ENCODE results near the gene ACOT13. TPM values are rescaled to one million over a fixed set of nuclear protein-coding genes. Genes with fewer than 3 reads are reported as not detected.

The ACOT13 gene
- total and polyA plus RNA-seq, 4 experiments from 2014 or later: 11.1 to 19.3 (median 14.9) TPM

GRCh38 chr6:24699521-24700359 is 32.9 kb downstream of the ACOT13 start:
- no peak overlapping the region for H3K4me3 Mint-ChIP-seq
- no peaks in the 10 kb centered on the region for H3K27me3 ChIP-seq (ENCODE audit: insufficient read depth, low read length)
- no peaks in the 10 kb centered on the region for H3K9me3 Mint-ChIP-seq
- H3K27ac ChIP-seq (ENCODE audit: low read depth, low read length): no peak overlapping the region
- no peak overlapping the region for H3K4me3 ChIP-seq (ENCODE audit: low read length in 2 of 2)
- H3K9me3 ChIP-seq (ENCODE audit: control insufficient read depth in 1 of 2, low read length in 2 of 2): no peaks in the 10 kb centered on the region
- peaks cover 22% of the 10 kb centered on the region for H3K36me3 ChIP-seq (ENCODE audit: insufficient read depth, low read length)
- H3K27ac Mint-ChIP-seq: peak overlapping the region in 5 of 7 donors; percentile 19 to 82 (median 43)
- no peak for DNase-seq
- CTCF ChIA-PET (ENCODE audit: partially characterized antibody): interaction anchor here (1.1 to 13.2 kb wide), 2 partner anchors 45 to 118 kb away, joined by 3 to 185 read pairs; no protein-coding TSS in a partner anchor
- H3K27me3 Mint-ChIP-seq: no peaks in the 10 kb centered on the region
- peaks cover 5 to 23% (median 13%) of the 10 kb centered on the region in 4 donors for H3K4me1 Mint-ChIP-seq
- intact Hi-C loops (cut with micrococcal nuclease): loop anchor here (5.0 to 10.0 kb wide), 3 partner anchors 32 to 318 kb away; partner anchors contain the start of genes ACOT13, ALDH5A1 and TDP2
- no peaks in the 10 kb centered on the region for H3K4me1 ChIP-seq (ENCODE audit: insufficient read depth, low read length)
- peaks cover 5 to 37% of the 10 kb centered on the region in 2 donors for H3K36me3 Mint-ChIP-seq
- POLR2A ChIA-PET (ENCODE audit: partially characterized antibody): interaction anchor here (0.7 kb wide), 1 partner anchor 189 kb away, joined by 3 read pairs; no protein-coding TSS in a partner anchor

GRCh38 chr6:24702720-24703282 is 35.9 kb downstream of the ACOT13 start:
- Histone ChIP-seq H3K36me3 (ENCODE audit: insufficient read depth, low read length) (peaks cover 49% of the 10 kb centered on the region), H3K4me1 (ENCODE audit: insufficient read depth, low read length) (no peaks in the 10 kb centered on the region), H3K27me3 (ENCODE audit: insufficient read depth, low read length) (no peaks in the 10 kb centered on the region), H3K4me3 (ENCODE audit: low read length in 2 of 2) (no peak overlapping the region), H3K9me3 (ENCODE audit: control insufficient read depth in 1 of 2, low read length in 2 of 2) (no peaks in the 10 kb centered on the region), H3K27ac (ENCODE audit: low read depth, low read length) (no peak overlapping the region)
- no peak for DNase-seq
- ChIA-PET POLR2A (ENCODE audit: partially characterized antibody) (interaction anchor here (1.5 to 5.0 kb wide), 2 partner anchors 12 to 16 kb away, joined by 5 to 24 read pairs; partner anchors contain the start of gene C6orf62), CTCF (ENCODE audit: partially characterized antibody) (interaction anchor here (0.8 to 13.2 kb wide), 2 partner anchors 8 to 121 kb away, joined by 3 to 185 read pairs; no protein-coding TSS in a partner anchor)
- intact Hi-C loops (cut with micrococcal nuclease): loop anchor here (2.0 to 5.0 kb wide), 2 partner anchors 14 to 36 kb away; partner anchors contain the start of genes ACOT13 and TDP2
- H3K4me1 Mint-ChIP-seq: peaks cover 6 to 31% (median 16%) of the 10 kb centered on the region in 4 donors
- peaks cover 31 to 64% of the 10 kb centered on the region in 2 donors for H3K36me3 Mint-ChIP-seq
- no peak overlapping the region for H3K4me3 Mint-ChIP-seq
- H3K9me3 Mint-ChIP-seq: no peaks in the 10 kb centered on the region
- H3K27ac Mint-ChIP-seq: peak overlapping the region; percentile 24 to 87 (median 53)
- no peaks in the 10 kb centered on the region for H3K27me3 Mint-ChIP-seq

GRCh38 chr6:24704468-24704867 is 37.6 kb downstream of the ACOT13 start:
- intact Hi-C loops (cut with micrococcal nuclease): loop anchor here (5.0 kb wide), 1 partner anchor 37 kb away; the partner anchor contains the start of genes ACOT13 and TDP2
- ChIA-PET CTCF (ENCODE audit: partially characterized antibody) (interaction anchor here (1.5 to 13.2 kb wide), 2 partner anchors 14 to 123 kb away, joined by 5 to 185 read pairs; partner anchors contain the start of gene C6orf62), POLR2A (ENCODE audit: partially characterized antibody) (interaction anchor here (1.0 to 5.0 kb wide), 4 partner anchors 14 to 123 kb away, joined by 3 to 24 read pairs (median 4); partner anchors contain the start of genes ACOT13, C6orf62 and TDP2)
- no peak overlapping the region for H3K27ac ChIP-seq (ENCODE audit: low read depth, low read length)
- H3K27me3 Mint-ChIP-seq: no peaks in the 10 kb centered on the region
- H3K4me3 ChIP-seq (ENCODE audit: low read length in 2 of 2): no peak overlapping the region
- H3K4me1 Mint-ChIP-seq: peaks cover 10 to 35% (median 19%) of the 10 kb centered on the region in 4 donors
- H3K9me3 ChIP-seq (ENCODE audit: control insufficient read depth in 1 of 2, low read length in 2 of 2): no peaks in the 10 kb centered on the region
- H3K4me1 ChIP-seq (ENCODE audit: insufficient read depth, low read length): no peaks in the 10 kb centered on the region
- no peak for DNase-seq
- peaks cover 38 to 76% of the 10 kb centered on the region in 2 donors for H3K36me3 Mint-ChIP-seq
- H3K27ac Mint-ChIP-seq: peak overlapping the region in 2 of 7 donors; percentile 57
- H3K4me3 Mint-ChIP-seq: no peak overlapping the region
- peaks cover 66% of the 10 kb centered on the region for H3K36me3 ChIP-seq (ENCODE audit: insufficient read depth, low read length)
- no peaks in the 10 kb centered on the region for H3K27me3 ChIP-seq (ENCODE audit: insufficient read depth, low read length)
- H3K9me3 Mint-ChIP-seq: no peaks in the 10 kb centered on the region

- Mint-ChIP-seq H3K4me3 (no peak overlapping the region), H3K36me3 (peaks cover 60 to 85% of the 10 kb centered on the region in 2 donors), H3K9me3 (peaks cover 0 to 3% (median 0%) of the 10 kb centered on the region in 8 donors), H3K4me1 (peaks cover 25 to 49% (median 37%) of the 10 kb centered on the region in 4 donors), H3K27ac (peak overlapping the region in 3 of 7 donors; percentile 42 to 65 (median 57)), H3K27me3 (no peaks in the 10 kb centered on the region)
- H3K27me3 ChIP-seq (ENCODE audit: insufficient read depth, low read length): no peaks in the 10 kb centered on the region
- peaks cover 27% of the 10 kb centered on the region for H3K4me1 ChIP-seq (ENCODE audit: insufficient read depth, low read length)
- CTCF ChIA-PET (ENCODE audit: partially characterized antibody): interaction anchor here (0.9 to 1.1 kb wide), 2 partner anchors 12 to 128 kb away, joined by 3 read pairs; no protein-coding TSS in a partner anchor
- DNase-seq: no peak
- intact Hi-C loops (cut with micrococcal nuclease): no loop called here
- H3K27ac ChIP-seq (ENCODE audit: low read depth, low read length): no peak overlapping the region
- H3K36me3 ChIP-seq (ENCODE audit: insufficient read depth, low read length): peaks cover 88% of the 10 kb centered on the region
- H3K9me3 ChIP-seq (ENCODE audit: control insufficient read depth in 1 of 2, low read length in 2 of 2): no peaks in the 10 kb centered on the region
- H3K4me3 ChIP-seq (ENCODE audit: low read length in 2 of 2): no peak overlapping the region
- POLR2A ChIA-PET (ENCODE audit: partially characterized antibody): interaction anchor here (1.9 to 2.2 kb wide), 2 partner anchors 10 to 13 kb away, joined by 7 to 19 read pairs; partner anchors contain the start of gene C6orf62
These were observed 41.7 kb downstream of the ACOT13 start for GRCh38 chr6:24708612-24709011.

- intact Hi-C loops (cut with micrococcal nuclease): no loop called here
- ChIA-PET POLR2A (ENCODE audit: partially characterized antibody) (interaction anchor here (1.4 to 2.2 kb wide), 3 partner anchors 10 to 43 kb away, joined by 4 to 19 read pairs (median 7); partner anchors contain the start of genes ACOT13, C6orf62 and TDP2), CTCF (ENCODE audit: partially characterized antibody) (interaction anchor here (0.9 kb wide), 1 partner anchor 129 kb away, joined by 3 read pairs; no protein-coding TSS in a partner anchor)
- H3K36me3 ChIP-seq (ENCODE audit: insufficient read depth, low read length): peaks cover 88% of the 10 kb centered on the region
- H3K4me3 Mint-ChIP-seq: no peak overlapping the region
- no peaks in the 10 kb centered on the region for H3K27me3 Mint-ChIP-seq
- H3K27ac Mint-ChIP-seq: peak overlapping the region in 5 of 7 donors; percentile 6 to 65 (median 52)
- H3K4me1 ChIP-seq (ENCODE audit: insufficient read depth, low read length): peaks cover 32% of the 10 kb centered on the region
- peaks cover 29 to 51% (median 40%) of the 10 kb centered on the region in 4 donors for H3K4me1 Mint-ChIP-seq
- DNase-seq: no peak
- H3K4me3 ChIP-seq (ENCODE audit: low read length in 2 of 2): no peak overlapping the region
- peaks cover 0 to 3% (median 0%) of the 10 kb centered on the region in 8 donors for H3K9me3 Mint-ChIP-seq
- no peaks in the 10 kb centered on the region for H3K27me3 ChIP-seq (ENCODE audit: insufficient read depth, low read length)
- H3K9me3 ChIP-seq (ENCODE audit: control insufficient read depth in 1 of 2, low read length in 2 of 2): no peaks in the 10 kb centered on the region
- H3K36me3 Mint-ChIP-seq: peaks cover 61 to 85% of the 10 kb centered on the region in 2 donors
- H3K27ac ChIP-seq (ENCODE audit: low read depth, low read length): peak overlapping the region; percentile 14
These were observed 42.3 kb downstream of the ACOT13 start for GRCh38 chr6:24709014-24709711.

GRCh38 chr6:24710519-24711303 is 43.8 kb downstream of the ACOT13 start:
- Histone ChIP-seq H3K4me3 (ENCODE audit: low read length in 2 of 2) (no peak overlapping the region), H3K36me3 (ENCODE audit: insufficient read depth, low read length) (peaks cover 84% of the 10 kb centered on the region), H3K9me3 (ENCODE audit: control insufficient read depth in 1 of 2, low read length in 2 of 2) (no peaks in the 10 kb centered on the region), H3K27me3 (ENCODE audit: insufficient read depth, low read length) (no peaks in the 10 kb centered on the region), H3K27ac (ENCODE audit: low read depth, low read length) (peak overlapping the region; percentile 9), H3K4me1 (ENCODE audit: insufficient read depth, low read length) (peaks cover 48% of the 10 kb centered on the region)
- intact Hi-C loops (cut with micrococcal nuclease): no loop called here
- Mint-ChIP-seq H3K4me3 (peak overlapping the region in 6 of 8 donors; percentile 12 to 66 (median 48)), H3K4me1 (peaks cover 35 to 61% (median 49%) of the 10 kb centered on the region in 4 donors), H3K27ac (peak overlapping the region in 6 of 7 donors; percentile 61 to 89 (median 70)), H3K36me3 (peaks cover 58 to 85% of the 10 kb centered on the region in 2 donors), H3K27me3 (no peaks in the 10 kb centered on the region), H3K9me3 (peaks cover 0 to 3% (median 0%) of the 10 kb centered on the region in 8 donors)
- ChIA-PET CTCF (ENCODE audit: partially characterized antibody) (interaction anchor here (1.4 kb wide), 1 partner anchor 307 kb away, joined by 3 read pairs; no protein-coding TSS in a partner anchor), POLR2A (ENCODE audit: partially characterized antibody) (interaction anchor here (0.8 to 1.4 kb wide), 2 partner anchors 9 to 44 kb away, joined by 4 to 5 read pairs; partner anchors contain the start of genes ACOT13, C6orf62 and TDP2)
- no peak for DNase-seq
